HEK293 (cell line): Measurements from ENCODE around the gene ONECUT1.

Source experiments
- CTCF ChIA-PET: fragments of 350-600 bp; formaldehyde crosslinking; extraction: SDS; loops from one replicate; lab custom pipeline; 2021; ENCODE audit warnings: antibody characterized with exemption; lab: Yijun Ruan, JAX
- POLR2A ChIA-PET: fragments of 300-600 bp; formaldehyde crosslinking; extraction: SDS; loops from one replicate; lab custom pipeline; 2020; ENCODE audit warnings: antibody characterized with exemption, inconsistent platforms; lab: Yijun Ruan, JAX
- H3K27ac ChIP-seq: fragments of 200-500 bp; sonication (Bioruptor generic); 2 replicates; pipeline ENCODE4 v1.5.1; 2014; ENCODE audit warnings: low read depth, low read length, control low read depth, inconsistent platforms; ENCODE audit errors: extremely low read depth
- H3K36me3 ChIP-seq, 2 experiments: fragments of 200-500 bp in 1 of 2; sonication (Bioruptor generic) in 1 of 2; 1 replicate in 1 of 2; 2 replicates in 1 of 2; pipeline ENCODE4 v1.5.1; 2014 to 2017; ENCODE audit warnings: inconsistent platforms in 2 of 2, low read length in 2 of 2; ENCODE audit not compliant: control insufficient read depth in 2 of 2, insufficient read depth in 1 of 2
- H3K4me1 ChIP-seq: fragments of 200-500 bp; sonication (Bioruptor generic); 2 replicates; pipeline ENCODE4 v1.5.1; 2014; ENCODE audit warnings: mild to moderate bottlenecking, low read length, inconsistent platforms; ENCODE audit not compliant: control insufficient read depth, insufficient read depth
- H3K4me3 ChIP-seq: 2 replicates; pipeline ENCODE4 v1.5.1; 2011; ENCODE audit warnings: low read depth, mild to moderate bottlenecking, control low read depth, low read length, moderate library complexity
- H3K9me3 ChIP-seq: fragments of 200-500 bp; sonication (Bioruptor generic); 2 replicates; pipeline ENCODE4 v1.5.1; 2014; ENCODE audit warnings: low read depth, low read length, inconsistent platforms; ENCODE audit not compliant: control insufficient read depth, insufficient read depth
- FEZF1 ChIP-seq: fragments of 450-650 bp; formaldehyde crosslinking; IDR thresholded peaks from 2 replicates; pipeline ENCODE4 v1.5.1; 2016; ENCODE audit warnings: missing biosample characterization, missing genetic modification characterization
- OSR2 ChIP-seq: fragments of 450-650 bp; formaldehyde crosslinking; IDR thresholded peaks from 2 replicates; pipeline ENCODE4 v1.5.1; 2016; ENCODE audit warnings: missing biosample characterization, missing genetic modification characterization
- TCF7L2 ChIP-seq: IDR thresholded peaks from 2 replicates; pipeline ENCODE4 v1.6.1; 2011; ENCODE audit warnings: low read depth, mild to moderate bottlenecking, inconsistent platforms, low read length, moderate library complexity, borderline replicate concordance
- ZBTB11 ChIP-seq: fragments of 450-650 bp; formaldehyde crosslinking; conservative IDR thresholded peaks from 2 replicates; pipeline ENCODE4 v1.5.1; 2016; ENCODE audit warnings: low read depth, missing biosample characterization, missing genetic modification characterization
- ZBTB20 ChIP-seq: fragments of 450-650 bp; formaldehyde crosslinking; IDR thresholded peaks from 2 replicates; pipeline ENCODE4 v1.5.1; 2016; ENCODE audit warnings: missing biosample characterization, missing genetic modification characterization
- ZBTB21 ChIP-seq: fragments of 450-650 bp; formaldehyde crosslinking; IDR thresholded peaks from 2 replicates; pipeline ENCODE4 v1.5.1; 2017; ENCODE audit warnings: missing biosample characterization, missing genetic modification characterization
- ZFP69B ChIP-seq: fragments of 450-650 bp; formaldehyde crosslinking; IDR thresholded peaks from 2 replicates; pipeline ENCODE4 v1.5.1; 2016; ENCODE audit warnings: missing biosample characterization, missing genetic modification characterization
- ZNF121 ChIP-seq: fragments of 450-650 bp; formaldehyde crosslinking; IDR thresholded peaks from 2 replicates; pipeline ENCODE4 v1.5.1; 2016; ENCODE audit warnings: missing biosample characterization, missing genetic modification characterization
- ZNF138 ChIP-seq: fragments of 450-650 bp; formaldehyde crosslinking; IDR thresholded peaks from 2 replicates; pipeline ENCODE4 v1.5.1; 2016; ENCODE audit warnings: missing biosample characterization, missing genetic modification characterization, borderline replicate concordance
- ZNF221 ChIP-seq: fragments of 450-650 bp; formaldehyde crosslinking; IDR thresholded peaks from 2 replicates; pipeline ENCODE4 v1.5.1; 2017; ENCODE audit warnings: missing biosample characterization, missing genetic modification characterization, borderline replicate concordance
- ZNF292 ChIP-seq: fragments of 450-650 bp; formaldehyde crosslinking; IDR thresholded peaks from 2 replicates; pipeline ENCODE4 v1.5.1; 2016; ENCODE audit warnings: low read depth, missing biosample characterization, missing genetic modification characterization, borderline replicate concordance
- ZNF366 ChIP-seq: fragments of 450-650 bp; formaldehyde crosslinking; conservative IDR thresholded peaks from 2 replicates; pipeline ENCODE4 v1.5.1; 2016; ENCODE audit warnings: missing biosample characterization, missing genetic modification characterization
- ZNF426 ChIP-seq: fragments of 450-650 bp; formaldehyde crosslinking; IDR thresholded peaks from 2 replicates; pipeline ENCODE4 v1.5.1; 2017; ENCODE audit warnings: missing biosample characterization, missing genetic modification characterization, mild to moderate bottlenecking, inconsistent platforms, moderate library complexity
- ZNF48 ChIP-seq: fragments of 450-650 bp; formaldehyde crosslinking; IDR thresholded peaks from 2 replicates; pipeline ENCODE4 v1.5.1; 2016; ENCODE audit warnings: missing biosample characterization, missing genetic modification characterization
- ZNF561 ChIP-seq: fragments of 450-650 bp; IDR thresholded peaks from 2 replicates; pipeline ENCODE4 v1.5.1; 2018; ENCODE audit warnings: missing biosample characterization, missing genetic modification characterization, borderline replicate concordance
- ZNF645 ChIP-seq: fragments of 450-650 bp; formaldehyde crosslinking; IDR thresholded peaks from 2 replicates; pipeline ENCODE4; 2016; ENCODE audit warnings: missing biosample characterization, missing genetic modification characterization
- ZNF654 ChIP-seq: fragments of 450-650 bp; formaldehyde crosslinking; IDR thresholded peaks from 2 replicates; pipeline ENCODE4 v1.5.1; 2016; ENCODE audit warnings: low read depth, missing biosample characterization, missing genetic modification characterization
- ZNF660 ChIP-seq: fragments of 450-650 bp; IDR thresholded peaks from 2 replicates; pipeline ENCODE4 v1.5.1; 2018; ENCODE audit warnings: missing biosample characterization, mild to moderate bottlenecking, missing genetic modification characterization

The ONECUT1 gene

GRCh38 chr15:52780172-52780980, 9.8 kb downstream of the ONECUT1 start (continued):
- TF ChIP-seq ZBTB11 (tag by site-specific recombination) (no peak), ZBTB20 (no peak), ZNF561 (tag by site-specific recombination) (no peak), ZBTB21 (tag by site-specific recombination) (no peak), ZNF48 (tag by site-specific recombination) (no peak), OSR2 (no peak), ZNF366 (peak; percentile 50), ZNF121 (tag by site-specific recombination) (no peak)

- no peak overlapping the region for H3K4me3 ChIP-seq
- no peak overlapping the region for H3K27ac ChIP-seq
- CTCF ChIA-PET = no interaction called here
- H3K9me3 ChIP-seq = no peaks in the 10 kb centered on the region
- H3K4me1 ChIP-seq = no peaks in the 10 kb centered on the region; the same call in 1 of the 2 replicates
- POLR2A ChIA-PET = no interaction called here
- H3K36me3 ChIP-seq = no peaks in the 10 kb centered on the region
- TF ChIP-seq ZNF138 (tag by site-specific recombination) = no peak
- TF ChIP-seq ZNF221 (tag by site-specific recombination) = no peak
- TF ChIP-seq ZFP69B = no peak
Measured at GRCh38 chr15:52778457-52778856, 11.7 kb downstream of the ONECUT1 start.

GRCh38 chr15:52772766-52773165, 17.4 kb downstream of the ONECUT1 start:
- Histone ChIP-seq H3K9me3 (no peaks in the 10 kb centered on the region), H3K4me3 (no peak overlapping the region)
- CTCF ChIA-PET = no interaction called here
- TF ChIP-seq ZNF645 (tag by site-specific recombination) = no peak
- no peak for TF ChIP-seq ZNF292 (tag by site-specific recombination)
- no peak for TF ChIP-seq ZNF660 (tag by site-specific recombination)
- no peak for TF ChIP-seq TCF7L2
- TF ChIP-seq, all 188 proteins: peak for 0
- no peaks in the 10 kb centered on the region for H3K36me3 ChIP-seq
- no peaks in the 10 kb centered on the region for H3K4me1 ChIP-seq
- POLR2A ChIA-PET = no interaction called here
- H3K27ac ChIP-seq = no peak overlapping the region

- Histone ChIP-seq H3K9me3 (no peaks in the 10 kb centered on the region), H3K36me3 (no peaks in the 10 kb centered on the region), H3K4me1 (no peaks in the 10 kb centered on the region), H3K4me3 (no peak overlapping the region), H3K27ac (no peak overlapping the region)
- no peak for TF ChIP-seq ZNF426 (tag by site-specific recombination)
- TF ChIP-seq ZNF654 (tag by site-specific recombination) = peak; percentile 12; the same call in 1 of the 2 replicates
- TF ChIP-seq FEZF1 (tag by site-specific recombination) = no peak
- ChIA-PET CTCF (interaction anchor here (0.7 to 1.5 kb wide), 3 partner anchors 10 to 801 kb away, joined by 3 to 5 read pairs (median 3); no protein-coding TSS in a partner anchor), POLR2A (no interaction called here)
Measured at GRCh38 chr15:52765785-52766184, 24.4 kb downstream of the ONECUT1 start.
